HepG2 (cell line): ENCODE data around the gene CIBAR2. TPM values are rescaled to one million over a fixed set of nuclear protein-coding genes. Genes with fewer than 3 reads are reported as not detected.

Source experiments
- ATAC-seq: fragments of 200-7000 bp; cut with Tn5 transposase; 3 replicates; pipeline ENCODE4 v1.9.1; 2020; ENCODE audit warnings: mild to moderate bottlenecking, moderate library complexity
- BruUV-seq: library from RNA; stranded (reverse); fragments of 400-500 nt; replicated peaks from 2 replicates; lab custom pipeline; 2021; lab: Mats Ljungman, UMichigan
- CTCF ChIA-PET: fragments of 300-600 bp; formaldehyde crosslinking; extraction: SDS; loops from one replicate; lab custom pipeline; 2021; ENCODE audit warnings: low total read pairs, inconsistent platforms, low intra/inter-chr PET ratio; lab: Yijun Ruan, JAX
- POLR2A ChIA-PET: fragments of 350-600 bp; sonication (Branson Sonifier 250); formaldehyde crosslinking; loops from one replicate; lab custom pipeline; 2020; ENCODE audit warnings: antibody characterized with exemption, inconsistent platforms; lab: Yijun Ruan, JAX
- DNase-seq: peaks from one replicate; pipeline ENCODE4 v3.0.0-alpha.2; 2015; ENCODE audit warnings: low spot score
- FAIRE-seq: peaks from 3 replicates; lab custom pipeline; 2011; peaks lifted over from hg19 to GRCh38; lab: Jason Lieb, UNC
- H2AFZ ChIP-seq: one replicate; pipeline ENCODE4 v1.6.1; 2011; ENCODE audit warnings: low read length, inconsistent platforms
- H3K27ac ChIP-seq: fragments of 300-600 bp; 3 replicates; pipeline ENCODE4 v1.8.0; 2011; ENCODE audit warnings: mixed run types, mild to moderate bottlenecking, mixed read lengths, low read length, inconsistent platforms; ENCODE audit not compliant: insufficient read depth; ENCODE audit errors: extremely low read length
- H3K27me3 ChIP-seq, 2 experiments: fragments of 200-600 bp in 1 of 2; 2 replicates in 1 of 2; 3 replicates in 1 of 2; pipeline versions ENCODE4 v1.6.0 to v1.8.0; 2011; ENCODE audit warnings: low read length in 2 of 2, mild to moderate bottlenecking in 2 of 2, moderate library complexity in 2 of 2, inconsistent platforms in 1 of 2; ENCODE audit not compliant: insufficient read depth in 2 of 2, control insufficient read depth in 1 of 2
- H3K36me3 ChIP-seq, 2 experiments: fragments of 200-600 bp in 1 of 2; replicated peaks in 1 of 2; 2 replicates in 1 of 2; 3 replicates in 1 of 2; pipeline versions ENCODE4 v1.5.1 to v1.8.0; 2011; ENCODE audit warnings: low read length in 2 of 2, inconsistent platforms in 1 of 2; ENCODE audit not compliant: insufficient read depth in 2 of 2, control insufficient read depth in 1 of 2
- H3K4me1 ChIP-seq: 2 replicates; pipeline ENCODE4 v1.5.1; 2012; ENCODE audit warnings: low read length, inconsistent platforms; ENCODE audit not compliant: insufficient read depth
- H3K4me2 ChIP-seq: 2 replicates; pipeline ENCODE4 v1.6.0; 2011; ENCODE audit warnings: low read depth, low read length, inconsistent platforms
- H3K4me3 ChIP-seq, 3 experiments: fragments of 200-600 bp in 1 of 3; sonication (generic), shearing (Covaris generic) in 1 of 3; replicated peaks in 1 of 3; 2 replicates each; pipeline ENCODE4 v1.5.1; 2011 to 2016; ENCODE audit warnings: low read length in 3 of 3, inconsistent platforms in 2 of 3, low read depth in 2 of 3, mild to moderate bottlenecking in 2 of 3, control low read depth in 1 of 3, mixed read lengths in 1 of 3; ENCODE audit not compliant: insufficient read depth in 1 of 3
- H3K79me2 ChIP-seq: one replicate; pipeline ENCODE4 v1.6.1; 2011; ENCODE audit warnings: low read length, inconsistent platforms; ENCODE audit not compliant: insufficient read depth
- H3K9ac ChIP-seq: 2 replicates; pipeline ENCODE4 v1.6.0; 2011; ENCODE audit warnings: mild to moderate bottlenecking, low read depth, low read length, inconsistent platforms; ENCODE audit not compliant: insufficient read depth
- H3K9me3 ChIP-seq: 2 replicates; pipeline ENCODE4 v1.5.1; 2012; ENCODE audit warnings: mild to moderate bottlenecking, low read length
- H4K20me1 ChIP-seq: 2 replicates; pipeline ENCODE4 v1.6.0; 2011; ENCODE audit warnings: inconsistent platforms, mild to moderate bottlenecking, low read length, moderate library complexity; ENCODE audit not compliant: insufficient read depth
- BORCS8-MEF2B ChIP-seq: sonication (generic); formaldehyde crosslinking; IDR thresholded peaks from 2 replicates; pipeline ENCODE4 v1.8.0; 2022; ENCODE audit warnings: mild to moderate bottlenecking, missing genetic modification reagents
- CBX2 ChIP-seq, 2 experiments: fragments of 200-600 bp in 1 of 2; sonication (generic); formaldehyde crosslinking in 1 of 2; IDR thresholded peaks; 2 replicates each; pipeline versions ENCODE4 v1.7.0 to v1.8.1; 2018 to 2022; ENCODE audit warnings: low read depth in 2 of 2, low read length in 1 of 2, mild to moderate bottlenecking in 1 of 2, missing genetic modification reagents in 1 of 2
- CREB1 ChIP-seq, 2 experiments: fragments of 450-650 bp in 1 of 2; IDR thresholded peaks; 2 replicates each; pipeline ENCODE4 v1.6.1; 2016 to 2017; ENCODE audit warnings: control low read depth in 1 of 2, mild to moderate bottlenecking in 1 of 2, missing compliant biosample characterization in 1 of 2, missing genetic modification characterization in 1 of 2
- E2F5 ChIP-seq: sonication (generic); formaldehyde crosslinking; conservative IDR thresholded peaks from 2 replicates; pipeline ENCODE4 v1.4.0; 2020; ENCODE audit warnings: missing genetic modification reagents
- EEA1 ChIP-seq: sonication (generic); formaldehyde crosslinking; IDR thresholded peaks from 2 replicates; pipeline ENCODE4 v1.5.1; 2020; ENCODE audit warnings: mild to moderate bottlenecking, missing genetic modification reagents, borderline replicate concordance
- HMG20B ChIP-seq: conservative IDR thresholded peaks from 2 replicates; pipeline ENCODE4 v1.6.1; 2016; ENCODE audit warnings: missing genetic modification reagents, missing compliant biosample characterization
- KDM6A ChIP-seq: IDR thresholded peaks from 2 replicates; pipeline ENCODE4 v1.6.1; 2016; ENCODE audit warnings: low read depth
- MBNL3 ChIP-seq: fragments of 250-450 bp; sonication (Bioruptor Pico); conservative IDR thresholded peaks from 2 replicates; pipeline ENCODE4 v1.8.0; 2022; ENCODE audit warnings: mild to moderate bottlenecking, inconsistent platforms
- PREB ChIP-seq: sonication (generic); formaldehyde crosslinking; IDR thresholded peaks from 2 replicates; pipeline ENCODE4 v1.4.0; 2020; ENCODE audit warnings: missing genetic modification reagents
- ZBTB34 ChIP-seq: sonication (generic); formaldehyde crosslinking; IDR thresholded peaks from 2 replicates; pipeline ENCODE4 v1.8.0; 2022; ENCODE audit warnings: mild to moderate bottlenecking, missing genetic modification reagents
- ZNF180 ChIP-seq: sonication (generic); formaldehyde crosslinking; IDR thresholded peaks from 2 replicates; pipeline ENCODE4 v1.4.0; 2020; ENCODE audit warnings: low read depth, missing genetic modification reagents, borderline replicate concordance
- ZNF235 ChIP-seq: sonication (generic); formaldehyde crosslinking; IDR thresholded peaks from 2 replicates; pipeline ENCODE4 v1.8.1; 2023; ENCODE audit warnings: mild to moderate bottlenecking, missing genetic modification reagents, borderline replicate concordance
- ZNF614 ChIP-seq: IDR thresholded peaks from 2 replicates; pipeline ENCODE4 v1.6.1; 2018; ENCODE audit warnings: missing biosample characterization, missing genetic modification reagents, inconsistent platforms, borderline replicate concordance
- ZNF703 ChIP-seq: sonication (generic); formaldehyde crosslinking; IDR thresholded peaks from 2 replicates; pipeline ENCODE4 v1.5.1; 2020; ENCODE audit warnings: missing genetic modification reagents, mild to moderate bottlenecking, moderate library complexity, borderline replicate concordance
- WGBS: methylation state at CpG from one replicate; pipeline ENCODE4 v1.1.6; 2017; ENCODE audit warnings: low lambda C conversion rate; 5-methylcytosine and 5-hydroxymethylcytosine counted together
- in situ Hi-C: cut with HindIII; loops from 2 replicates; pipeline ENCODE4 v1.10.0; 2017; ENCODE audit warnings: low pct_unique_long_range_greater_than_20kb; ENCODE audit not compliant: extremely low pct_ligation_motif_present
- intact Hi-C: fragments of 100-400 bp; cut with micrococcal nuclease; formaldehyde crosslinking; loops from one replicate; pipeline ENCODE4 v1.10.0; 2022; ENCODE audit not compliant: unreplicated experiment
- polyA plus RNA-seq, 8 experiments: library from polyadenylated mRNA; depleted of rRNA in 3 of 8; stranded (reverse) in 7 of 8; unstranded in 1 of 8; fragments of >200 nt; fragmentation: Illumina TruSeq in 4 of 8; extraction: Trizol in 4 of 8; gene quantifications; 2 replicates each; pipeline versions ENCODE4 v1.2.1 to v1.2.3, GENCODE V29; 2011 to 2016; ENCODE audit warnings: low read depth in 4 of 8, missing spikeins in 1 of 8, mixed read lengths in 1 of 8; ENCODE audit not compliant: insufficient read depth in 1 of 8
- total RNA-seq, 5 experiments: library from RNA; depleted of rRNA; stranded (reverse); fragments of >200 nt; fragmentation: Illumina TruSeq; extraction: Trizol; gene quantifications; 2 replicates each; pipeline ENCODE4 v1.2.3, GENCODE V29; 2016; ENCODE audit warnings: low read depth in 1 of 5
- TF ChIP-seq, protein P1 (sequence below): sonication (generic); formaldehyde crosslinking; IDR thresholded peaks from 2 replicates; pipeline ENCODE4 v1.4.0; 2020; ENCODE audit warnings: missing genetic modification reagents, mild to moderate bottlenecking, borderline replicate concordance
- TF ChIP-seq, protein P2 (sequence below): sonication (generic); formaldehyde crosslinking; IDR thresholded peaks from 2 replicates; pipeline ENCODE4 v1.4.0; 2020; ENCODE audit warnings: missing genetic modification reagents

CIBAR2 gene
- total and polyA plus RNA-seq, 2 of the 13 experiments (the other 11 are each of a cell fraction or from before 2014, with no cell fraction given), result not detected

GRCh38 chr16:85101956-85102630, 10.2 kb downstream of the CIBAR2 start:
- Histone ChIP-seq H3K36me3 (no peaks in the 10 kb centered on the region), H3K9ac (no peak overlapping the region), H3K79me2 (no peaks in the 10 kb centered on the region), H3K4me3 (no peak overlapping the region), H3K4me2 (no peak overlapping the region), H4K20me1 (no peaks in the 10 kb centered on the region), H3K4me1 (no peaks in the 10 kb centered on the region), H3K9me3 (no peaks in the 10 kb centered on the region), H3K27ac (no peak overlapping the region), H3K27me3 (peaks cover 2 to 69% of the 10 kb centered on the region in 2 experiments), H2AFZ (no peak overlapping the region)
- FAIRE-seq (no peak), ATAC-seq (no peak), DNase-seq (no peak)
- 38% methylated on average over 11 of the region's 11 CpGs for WGBS
- CTCF ChIA-PET, result no interaction called here
- in situ Hi-C loops (no loop called here), intact Hi-C loops (no loop called here)
- POLR2A ChIA-PET, result no interaction called here
- no TSS peak for BruUV-seq
- TF ChIP-seq KDM6A (CRISPR knock-in tag) (no peak), CREB1 (IDR thresholded peaks at IDR 0.05) (no peak), CREB1 (CRISPR knock-in tag; IDR thresholded peaks at IDR 0.05) (no peak), PREB (CRISPR knock-in tag) (no peak), ZNF703 (CRISPR knock-in tag) (no peak), ZBTB34 (CRISPR knock-in tag) (no peak), E2F5 (no peak), ZNF614 (no peak), MBNL3 (no peak), CBX2 (IDR thresholded peaks at IDR 0.05; ENCODE audit: low read depth, low read length) (no peak), CBX2 (CRISPR knock-in tag; IDR thresholded peaks at IDR 0.05; ENCODE audit: low read depth) (no peak), ZNF235 (CRISPR knock-in tag) (no peak), HMG20B (no peak), EEA1 (CRISPR knock-in tag) (no peak), BORCS8-MEF2B (no peak), ZNF180 (CRISPR knock-in tag) (no peak)
- TF ChIP-seq, protein P1, sequence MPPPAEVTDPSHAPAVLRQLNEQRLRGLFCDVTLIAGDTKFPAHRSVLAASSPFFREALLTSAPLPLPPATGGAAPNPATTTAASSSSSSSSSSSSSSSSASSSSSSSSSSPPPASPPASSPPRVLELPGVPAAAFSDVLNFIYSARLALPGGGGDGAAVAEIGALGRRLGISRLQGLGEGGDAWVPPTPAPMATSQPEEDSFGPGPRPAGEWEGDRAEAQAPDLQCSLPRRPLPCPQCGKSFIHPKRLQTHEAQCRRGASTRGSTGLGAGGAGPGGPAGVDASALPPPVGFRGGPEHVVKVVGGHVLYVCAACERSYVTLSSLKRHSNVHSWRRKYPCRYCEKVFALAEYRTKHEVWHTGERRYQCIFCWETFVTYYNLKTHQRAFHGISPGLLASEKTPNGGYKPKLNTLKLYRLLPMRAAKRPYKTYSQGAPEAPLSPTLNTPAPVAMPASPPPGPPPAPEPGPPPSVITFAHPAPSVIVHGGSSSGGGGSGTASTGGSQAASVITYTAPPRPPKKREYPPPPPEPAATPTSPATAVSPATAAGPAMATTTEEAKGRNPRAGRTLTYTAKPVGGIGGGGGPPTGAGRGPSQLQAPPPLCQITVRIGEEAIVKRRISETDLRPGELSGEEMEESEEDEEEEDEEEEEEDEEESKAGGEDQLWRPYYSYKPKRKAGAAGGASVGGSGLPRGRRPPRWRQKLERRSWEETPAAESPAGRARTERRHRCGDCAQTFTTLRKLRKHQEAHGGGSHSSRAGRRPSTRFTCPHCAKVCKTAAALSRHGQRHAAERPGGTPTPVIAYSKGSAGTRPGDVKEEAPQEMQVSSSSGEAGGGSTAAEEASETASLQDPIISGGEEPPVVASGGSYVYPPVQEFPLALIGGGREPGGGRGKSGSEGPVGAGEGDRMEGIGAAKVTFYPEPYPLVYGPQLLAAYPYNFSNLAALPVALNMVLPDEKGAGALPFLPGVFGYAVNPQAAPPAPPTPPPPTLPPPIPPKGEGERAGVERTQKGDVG (CRISPR knock-in tag), result no peak
- TF ChIP-seq, protein P2, sequence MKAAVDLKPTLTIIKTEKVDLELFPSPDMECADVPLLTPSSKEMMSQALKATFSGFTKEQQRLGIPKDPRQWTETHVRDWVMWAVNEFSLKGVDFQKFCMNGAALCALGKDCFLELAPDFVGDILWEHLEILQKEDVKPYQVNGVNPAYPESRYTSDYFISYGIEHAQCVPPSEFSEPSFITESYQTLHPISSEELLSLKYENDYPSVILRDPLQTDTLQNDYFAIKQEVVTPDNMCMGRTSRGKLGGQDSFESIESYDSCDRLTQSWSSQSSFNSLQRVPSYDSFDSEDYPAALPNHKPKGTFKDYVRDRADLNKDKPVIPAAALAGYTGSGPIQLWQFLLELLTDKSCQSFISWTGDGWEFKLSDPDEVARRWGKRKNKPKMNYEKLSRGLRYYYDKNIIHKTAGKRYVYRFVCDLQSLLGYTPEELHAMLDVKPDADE (CRISPR knock-in tag), result no peak
